Epithelial cell of proximal tubule (primary cell): Measurements from ENCODE around the gene MYMK. TPM values are rescaled to one million over a fixed set of nuclear protein-coding genes. Genes with fewer than 3 reads are reported as not detected.

ENCODE experiments used
- DNase-seq: peaks from one replicate; pipeline ENCODE4 v3.0.0-alpha.2; 2011; ENCODE audit warnings: low read depth
- H3K4me3 ChIP-seq: 2 replicates; pipeline ENCODE4 v1.5.1; 2011; ENCODE audit warnings: low read depth, mild to moderate bottlenecking, low read length
- total RNA-seq: library from RNA; depleted of rRNA; stranded (reverse); fragments of >200 nt; gene quantifications from 2 replicates; pipeline ENCODE4 v1.2.3, GENCODE V29; 2015
- TF ChIP-seq, protein P1 (sequence below): conservative IDR thresholded peaks from 2 replicates; pipeline ENCODE4 v1.5.1; 2012; ENCODE audit warnings: low read depth, mild to moderate bottlenecking, low read length

MYMK gene
- total RNA-seq, 1 donor from 2014 or later = not detected

DNA sequence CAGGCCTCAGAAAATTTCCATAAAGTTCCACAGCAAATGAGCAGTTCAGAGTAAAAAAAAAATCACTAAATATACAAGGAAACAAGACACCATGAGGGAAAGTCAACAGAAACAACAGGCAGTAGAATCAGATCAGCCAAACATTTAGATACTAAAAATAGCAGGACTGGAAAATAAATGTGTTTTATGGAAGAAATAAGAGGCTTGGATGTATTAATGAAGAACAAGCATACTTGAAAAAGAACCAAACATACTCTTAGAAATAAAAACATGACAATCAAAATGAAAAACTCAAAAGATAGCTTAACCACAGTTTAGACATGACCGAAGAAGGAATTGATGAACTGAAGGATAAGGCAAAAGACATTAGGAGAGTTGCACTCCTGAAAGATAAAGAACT lies 22.6 kb downstream of the MYMK start:
- TF ChIP-seq, protein P1, sequence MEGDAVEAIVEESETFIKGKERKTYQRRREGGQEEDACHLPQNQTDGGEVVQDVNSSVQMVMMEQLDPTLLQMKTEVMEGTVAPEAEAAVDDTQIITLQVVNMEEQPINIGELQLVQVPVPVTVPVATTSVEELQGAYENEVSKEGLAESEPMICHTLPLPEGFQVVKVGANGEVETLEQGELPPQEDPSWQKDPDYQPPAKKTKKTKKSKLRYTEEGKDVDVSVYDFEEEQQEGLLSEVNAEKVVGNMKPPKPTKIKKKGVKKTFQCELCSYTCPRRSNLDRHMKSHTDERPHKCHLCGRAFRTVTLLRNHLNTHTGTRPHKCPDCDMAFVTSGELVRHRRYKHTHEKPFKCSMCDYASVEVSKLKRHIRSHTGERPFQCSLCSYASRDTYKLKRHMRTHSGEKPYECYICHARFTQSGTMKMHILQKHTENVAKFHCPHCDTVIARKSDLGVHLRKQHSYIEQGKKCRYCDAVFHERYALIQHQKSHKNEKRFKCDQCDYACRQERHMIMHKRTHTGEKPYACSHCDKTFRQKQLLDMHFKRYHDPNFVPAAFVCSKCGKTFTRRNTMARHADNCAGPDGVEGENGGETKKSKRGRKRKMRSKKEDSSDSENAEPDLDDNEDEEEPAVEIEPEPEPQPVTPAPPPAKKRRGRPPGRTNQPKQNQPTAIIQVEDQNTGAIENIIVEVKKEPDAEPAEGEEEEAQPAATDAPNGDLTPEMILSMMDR = no peak
- H3K4me3 ChIP-seq = no peak overlapping the region
- DNase-seq = no peak

GRCh38 chr9:133499892-133500270 lies 24.9 kb downstream of the MYMK start:
- TF ChIP-seq, protein P1 = no peak
- no peak for DNase-seq
- H3K4me3 ChIP-seq = no peak overlapping the region

DNA sequence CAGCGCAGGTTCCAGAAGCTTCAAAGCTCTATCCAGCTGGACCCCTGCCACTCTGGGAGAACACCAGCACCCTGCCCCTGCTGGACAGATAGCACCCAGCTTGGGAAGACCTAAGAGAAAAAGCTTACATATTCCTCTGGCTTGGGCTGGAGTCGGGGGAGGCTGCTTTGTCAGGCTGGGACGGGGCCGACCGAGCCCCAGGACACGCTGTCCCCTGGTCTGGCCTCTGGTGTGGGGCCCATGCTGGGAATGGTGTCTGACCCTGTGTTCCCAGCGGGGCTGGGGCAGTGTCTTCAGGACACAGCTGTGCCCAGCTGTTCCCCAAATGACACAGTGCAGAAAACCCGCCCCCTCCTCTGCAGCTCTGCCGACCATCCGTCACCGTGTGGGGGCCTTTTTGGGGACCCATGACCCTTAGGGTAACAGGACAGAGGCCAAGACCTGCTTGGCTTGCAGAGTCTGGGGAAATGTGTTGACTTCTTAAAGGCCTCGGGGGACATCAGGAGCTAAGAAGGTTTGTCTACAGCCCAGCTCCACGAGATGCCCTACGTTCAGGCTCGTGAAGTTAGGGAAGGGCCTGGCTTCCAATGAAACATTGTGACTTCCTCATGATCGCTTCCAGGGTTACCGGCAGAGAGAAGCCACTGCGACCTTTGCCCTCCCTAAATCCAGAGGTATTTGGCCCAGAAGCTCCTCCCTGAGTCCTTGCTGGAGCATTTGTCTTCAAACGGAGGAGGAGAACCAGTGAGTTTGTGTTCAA lies 25.4 kb downstream of the MYMK start:
- H3K4me3 ChIP-seq = no peak overlapping the region
- TF ChIP-seq, protein P1 = no peak
- DNase-seq = no peak

GRCh38 chr9:133496861-133497842 lies 27.6 kb downstream of the MYMK start:
- TF ChIP-seq, protein P1 = no peak
- DNase-seq = no peak
- no peak overlapping the region for H3K4me3 ChIP-seq

GRCh38 chr9:133495327-133496293 lies 29.1 kb downstream of the MYMK start:
- H3K4me3 ChIP-seq = no peak overlapping the region
- TF ChIP-seq, protein P1 = no peak
- no peak for DNase-seq

GRCh38 chr9:133494636-133495326 lies 30.0 kb downstream of the MYMK start:
- no peak overlapping the region for H3K4me3 ChIP-seq
- TF ChIP-seq, protein P1 = no peak
- DNase-seq = no peak
